ENCODE measurements around the gene EML4. TPM values are rescaled to one million over a fixed set of nuclear protein-coding genes. Genes with fewer than 3 reads are reported as not detected.

Gene EML4
- total and polyA plus RNA-seq, 2 of the 13 experiments (the other 11 are each of a cell fraction or from before 2014, with no cell fraction given), result 243 to 476 TPM

GRCh38 chr2:42191285-42192009, 22.3 kb downstream of the EML4 start (continued):
- TF ChIP-seq CBX2 (IDR thresholded peaks at IDR 0.05; ENCODE audit: low read depth, low read length), result no peak
- TF ChIP-seq CBX2 (CRISPR knock-in tag; IDR thresholded peaks at IDR 0.05; ENCODE audit: low read depth), result no peak
- no peak for TF ChIP-seq ZBTB33 (CRISPR knock-in tag; IDR thresholded peaks at IDR 0.05)
- no peak for TF ChIP-seq DMTF1 (CRISPR knock-in tag; IDR thresholded peaks at IDR 0.05)
- TF ChIP-seq LCORL (IDR thresholded peaks at IDR 0.05), result peak; percentile 70
- peak; percentile 90 for TF ChIP-seq LCORL (CRISPR knock-in tag; IDR thresholded peaks at IDR 0.05)
- no peak for TF ChIP-seq MYC (CRISPR knock-in tag; IDR thresholded peaks at IDR 0.05; ENCODE audit: borderline replicate concordance)
- no peak for TF ChIP-seq HES4 (CRISPR knock-in tag; IDR thresholded peaks at IDR 0.05; ENCODE audit: borderline replicate concordance)
- no peak for TF ChIP-seq ZNF275 (CRISPR knock-in tag; IDR thresholded peaks at IDR 0.05; ENCODE audit: borderline replicate concordance)
- TF ChIP-seq ZNF660 (CRISPR knock-in tag; IDR thresholded peaks at IDR 0.05; ENCODE audit: borderline replicate concordance, low read depth), result no peak
- no peak for TF ChIP-seq ADNP (CRISPR knock-in tag; IDR thresholded peaks at IDR 0.05)
- no peak for TF ChIP-seq ZNF24 (IDR thresholded peaks at IDR 0.05)
- no peak for TF ChIP-seq ARNT (IDR thresholded peaks at IDR 0.05)
- TF ChIP-seq ZMYM4 (CRISPR knock-in tag; IDR thresholded peaks at IDR 0.05), result peak; percentile 83
- no peak for TF ChIP-seq NFE2 (CRISPR knock-in tag; IDR thresholded peaks at IDR 0.05)
- TF ChIP-seq JARID2 (CRISPR knock-in tag; IDR thresholded peaks at IDR 0.05; ENCODE audit: insufficient replicate concordance), result peak; percentile 57
- TF ChIP-seq E2F2 (CRISPR knock-in tag; IDR thresholded peaks at IDR 0.05; ENCODE audit: borderline replicate concordance), result no peak
- no peak for TF ChIP-seq TIGD3 (CRISPR knock-in tag; IDR thresholded peaks at IDR 0.05; ENCODE audit: borderline replicate concordance)
- TF ChIP-seq SNAI1 (CRISPR knock-in tag; IDR thresholded peaks at IDR 0.05; ENCODE audit: borderline replicate concordance), result no peak
- no peak for TF ChIP-seq DR1 (CRISPR knock-in tag; IDR thresholded peaks at IDR 0.05)
- no peak for TF ChIP-seq BRF2 (CRISPR knock-in tag; IDR thresholded peaks at IDR 0.05)

All from HepG2 (cell line).